ENCODE measurements around the gene FBXO28.

FBXO28 gene

DNA sequence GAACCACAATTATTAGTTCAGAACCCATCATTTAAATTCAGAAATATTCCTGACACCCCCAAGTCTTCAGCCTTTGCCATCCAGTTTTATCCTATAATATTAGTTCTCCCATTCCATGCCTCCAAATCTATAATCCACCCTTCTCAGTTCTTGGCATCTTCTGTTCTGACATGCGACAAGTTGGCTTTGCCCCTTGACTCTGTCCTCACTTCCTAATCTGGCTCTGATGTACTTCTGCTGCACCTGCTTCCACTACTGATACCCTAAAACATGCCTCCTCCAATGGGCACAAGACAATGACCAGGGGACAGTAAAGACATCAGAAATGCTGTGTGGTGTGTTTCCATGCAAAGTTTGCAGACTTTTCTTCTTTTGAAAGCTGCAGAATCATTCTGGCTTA lies 17.1 kb upstream of the FBXO28 start:
- no peak for DNase-seq

DNA sequence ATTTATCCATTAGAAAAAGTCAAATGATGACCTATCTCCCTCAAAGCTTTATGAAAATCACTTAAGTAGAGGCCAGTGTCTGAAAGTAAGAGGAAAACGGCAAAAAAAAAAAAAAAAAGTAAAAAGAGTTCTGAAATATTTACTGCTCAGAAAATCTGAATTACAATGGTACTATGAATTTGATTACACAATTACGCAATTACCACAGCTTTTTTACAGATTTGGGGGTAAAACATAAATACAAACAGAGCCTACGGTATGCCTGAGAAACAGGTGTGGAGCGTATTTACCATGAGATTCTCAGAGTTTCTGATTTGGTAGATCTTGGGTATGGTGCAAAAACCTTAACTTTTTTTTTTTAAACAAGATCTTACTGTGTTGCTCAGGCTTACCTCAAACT lies 15.9 kb upstream of the FBXO28 start:
- DNase-seq: no peak

DNA sequence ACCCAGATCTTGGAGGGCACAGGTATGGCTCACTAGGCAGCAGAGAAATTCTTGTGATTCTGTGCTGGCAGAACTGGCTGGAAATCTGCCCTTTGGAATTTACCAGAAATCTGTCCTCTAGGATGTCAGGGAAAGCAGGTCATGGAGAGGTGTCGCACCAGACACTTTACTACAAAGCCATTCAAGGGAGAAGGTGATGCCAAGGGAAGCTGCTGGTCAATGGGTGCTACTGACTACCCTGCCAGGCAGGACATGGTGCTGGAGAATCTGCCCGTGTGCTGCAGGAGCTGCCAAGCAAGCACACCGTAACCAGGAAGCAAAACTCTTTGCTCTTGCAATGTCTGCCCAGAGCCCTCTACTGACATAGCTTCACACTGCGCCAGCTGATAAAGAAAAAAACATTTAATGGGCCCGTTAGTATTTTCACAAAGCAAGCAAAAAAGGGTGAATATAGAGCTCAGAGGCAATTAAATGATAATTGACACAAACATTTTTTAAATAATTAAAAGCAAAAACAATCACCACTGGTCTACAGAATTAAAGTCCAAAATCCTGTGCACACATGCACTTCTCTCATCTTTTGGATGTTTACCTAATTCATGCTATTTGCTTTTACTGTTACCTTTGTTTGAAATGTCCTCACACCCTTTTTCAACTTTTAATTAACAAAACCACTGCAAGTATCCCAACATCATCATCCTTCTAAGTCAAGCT lies 7.2 kb upstream of the FBXO28 start:
- peak; percentile 16 for DNase-seq

DNA sequence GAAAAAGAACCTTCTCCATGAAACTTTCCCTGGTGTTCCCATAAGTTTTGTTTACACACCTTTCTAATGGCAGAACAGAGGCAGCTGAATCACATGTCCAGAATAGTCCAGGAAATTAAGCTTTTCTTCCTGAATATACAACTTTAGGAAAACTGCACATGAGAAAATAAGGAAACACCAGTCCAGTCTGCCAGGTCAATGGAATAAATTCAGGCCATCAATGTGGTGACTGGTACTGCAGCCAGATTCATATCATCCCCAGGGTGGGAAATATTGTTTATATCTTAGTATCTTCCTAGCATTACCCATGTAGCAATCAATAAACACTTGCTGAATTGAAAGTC lies 6.7 kb upstream of the FBXO28 start:
- no peak for DNase-seq

DNA sequence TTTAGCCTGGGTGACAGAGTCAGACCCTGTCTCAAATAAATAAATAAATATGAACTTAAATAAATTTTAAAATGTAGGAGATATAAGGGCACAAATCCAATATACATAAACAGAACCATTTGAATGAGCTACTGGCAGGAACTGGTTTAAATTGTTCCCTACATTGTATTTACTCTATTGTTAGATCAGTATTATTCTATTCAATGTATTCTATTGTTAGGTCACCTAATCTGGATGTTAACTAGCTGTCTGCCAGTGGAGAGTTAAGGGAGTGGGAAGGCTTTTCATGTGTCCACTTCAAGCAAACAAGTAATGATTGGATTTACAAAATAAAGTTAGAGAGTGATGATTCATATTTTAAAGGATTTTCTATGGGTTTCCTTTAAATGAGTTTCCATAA lies 4.9 kb upstream of the FBXO28 start:
- DNase-seq: no peak

DNA sequence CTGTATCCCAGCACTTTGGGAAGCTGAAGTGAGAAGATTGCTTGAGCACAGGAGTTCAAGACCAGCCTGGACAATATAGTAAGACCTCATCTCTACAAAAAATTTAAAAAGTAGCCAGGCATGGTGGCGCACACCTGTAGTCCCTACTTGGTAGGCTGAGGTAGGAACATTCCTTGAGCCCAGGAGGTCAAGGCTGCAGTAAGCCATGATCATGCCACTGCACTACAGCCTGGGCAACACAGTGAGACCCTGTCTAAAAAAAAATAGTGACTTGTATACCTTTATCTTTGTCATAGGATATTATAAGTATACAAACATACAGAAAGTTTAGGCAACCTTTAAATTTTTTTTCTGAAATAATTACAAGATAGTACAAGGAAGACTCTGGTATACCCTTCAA lies 3.9 kb upstream of the FBXO28 start:
- DNase-seq: no peak

DNA sequence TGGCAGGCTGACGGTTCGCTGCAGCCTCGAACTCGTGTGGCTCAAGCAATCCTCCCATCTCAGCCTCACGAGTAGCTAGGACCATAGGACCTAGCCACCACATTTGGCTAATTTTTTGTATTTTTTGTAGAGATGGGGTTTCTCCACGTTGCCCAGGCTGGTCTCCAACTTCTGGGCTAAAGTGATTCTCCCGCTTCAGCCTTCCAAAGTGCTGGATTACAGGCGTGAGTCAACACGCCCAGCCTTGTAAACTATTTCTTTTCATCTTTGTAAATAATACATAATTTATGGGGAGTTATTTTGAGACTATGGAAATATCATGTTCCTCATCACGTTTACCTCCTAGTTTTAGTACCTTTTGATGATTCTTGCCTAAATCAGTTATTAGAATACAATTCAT lies 906 bp upstream of the FBXO28 start:
- no peak for DNase-seq

DNA sequence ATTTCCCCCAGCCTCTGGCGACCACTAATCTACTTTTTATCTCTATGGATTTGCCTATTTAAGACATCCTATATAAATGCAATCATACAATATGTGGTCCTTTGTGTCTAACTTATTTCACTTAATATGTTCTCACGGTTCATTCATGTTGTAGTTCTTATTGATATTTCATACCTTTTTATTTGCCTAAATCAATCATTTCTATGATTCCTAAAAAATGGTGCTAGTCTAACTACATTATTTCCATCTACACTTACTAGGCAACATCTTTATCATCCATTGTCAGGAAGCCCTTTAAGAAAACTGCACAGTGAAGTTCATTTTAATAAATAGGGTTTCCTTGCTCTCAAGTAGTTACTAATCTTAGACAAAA lies 380 bp upstream of the FBXO28 start:
- no peak for DNase-seq

DNA sequence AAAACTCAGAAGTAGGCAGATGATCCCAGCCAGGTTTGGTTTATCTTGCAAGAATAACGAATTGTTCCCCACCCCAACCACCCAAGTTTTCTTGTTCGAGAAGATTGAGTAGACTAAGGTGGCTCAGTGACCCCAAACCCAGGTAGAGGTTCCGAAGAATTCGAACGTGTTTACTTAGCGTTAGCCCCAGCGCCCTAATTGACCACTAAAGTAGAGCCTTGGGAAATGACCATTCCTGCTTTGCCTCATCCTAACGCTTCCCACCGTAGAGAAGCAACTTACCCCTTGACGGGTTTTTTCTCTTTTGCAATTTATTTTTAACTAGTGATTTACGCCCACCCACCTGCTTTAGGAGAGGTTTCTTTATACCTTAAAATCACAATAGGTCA lies 870 bp downstream of the FBXO28 start:
- no peak for DNase-seq

DNA sequence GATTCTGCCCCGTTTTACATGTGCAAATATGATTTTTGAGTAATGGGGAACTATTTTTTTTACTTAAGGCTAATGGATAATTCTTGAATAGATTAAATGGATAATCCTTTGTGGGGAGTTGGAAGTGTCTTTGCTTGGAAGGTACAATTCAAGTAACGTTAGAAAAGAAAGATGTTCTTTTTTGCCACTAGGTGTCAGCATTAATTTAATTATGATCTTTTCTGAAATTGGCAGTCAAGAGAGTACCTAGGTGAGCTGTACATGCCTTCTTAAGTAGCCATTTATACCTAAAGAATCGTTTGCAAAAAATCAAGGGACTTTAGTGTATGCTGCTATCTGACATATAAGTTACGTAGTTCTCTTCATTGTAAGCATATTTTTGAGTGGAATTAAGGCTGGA lies 2.2 kb downstream of the FBXO28 start:
- DNase-seq: peak; percentile 67

DNA sequence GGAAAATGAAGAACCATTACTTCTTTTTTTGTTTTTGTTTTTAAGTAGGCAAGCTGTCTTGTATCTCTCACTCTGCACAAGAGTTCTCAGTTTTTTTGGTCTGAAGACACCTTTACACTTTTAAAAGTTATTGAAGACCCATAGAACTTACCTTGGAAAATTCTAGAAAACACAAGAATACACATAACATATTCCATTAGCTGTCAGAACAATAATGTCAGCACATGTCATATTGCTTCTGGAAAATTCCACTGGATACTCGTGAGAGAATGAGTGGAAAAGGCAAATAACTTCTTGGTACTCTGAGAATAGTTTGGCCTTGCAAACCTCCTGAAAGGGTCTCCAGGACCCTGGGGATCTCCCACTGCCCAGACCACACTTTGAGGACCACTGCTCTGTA lies 4.8 kb downstream of the FBXO28 start:
- no peak for DNase-seq

DNA sequence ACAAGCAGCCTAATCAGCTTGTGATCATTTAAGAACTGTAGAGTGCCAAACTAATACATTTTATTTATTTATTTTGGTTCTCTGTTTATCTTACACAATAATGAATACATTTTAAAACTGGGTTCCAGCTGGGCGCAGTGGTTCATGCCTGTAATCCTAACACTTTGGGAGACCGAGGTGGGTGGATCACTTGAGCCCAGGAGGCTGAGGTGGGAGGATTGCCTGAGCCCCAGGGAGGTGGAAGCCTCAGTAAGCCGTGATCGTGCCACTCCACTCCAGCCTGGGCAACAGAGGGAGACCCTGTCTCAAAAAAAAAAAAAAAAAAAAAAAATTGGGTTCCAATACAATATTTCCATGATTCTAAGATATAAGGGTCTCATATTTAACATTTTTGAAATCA lies 9.2 kb downstream of the FBXO28 start:
- no peak for DNase-seq

DNA sequence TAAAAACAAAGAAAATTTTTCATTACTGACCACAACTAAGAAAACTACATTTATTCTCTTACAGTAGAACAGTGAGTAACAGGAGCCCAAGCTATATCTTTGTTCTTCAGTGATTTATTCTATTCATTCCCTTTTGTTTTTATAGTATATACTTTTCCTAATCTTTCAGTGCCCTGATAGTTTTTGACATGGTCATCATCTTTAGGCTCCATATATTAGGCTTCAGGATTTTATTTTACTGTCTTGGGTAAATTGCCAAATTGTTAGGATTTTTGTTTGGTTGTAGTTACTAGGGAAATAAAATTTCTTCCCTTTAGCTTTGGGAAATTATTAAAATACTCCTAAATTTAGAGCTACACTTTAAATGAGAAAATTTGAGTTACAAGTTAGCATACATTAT lies 10.3 kb downstream of the FBXO28 start:
- no peak for DNase-seq

DNA sequence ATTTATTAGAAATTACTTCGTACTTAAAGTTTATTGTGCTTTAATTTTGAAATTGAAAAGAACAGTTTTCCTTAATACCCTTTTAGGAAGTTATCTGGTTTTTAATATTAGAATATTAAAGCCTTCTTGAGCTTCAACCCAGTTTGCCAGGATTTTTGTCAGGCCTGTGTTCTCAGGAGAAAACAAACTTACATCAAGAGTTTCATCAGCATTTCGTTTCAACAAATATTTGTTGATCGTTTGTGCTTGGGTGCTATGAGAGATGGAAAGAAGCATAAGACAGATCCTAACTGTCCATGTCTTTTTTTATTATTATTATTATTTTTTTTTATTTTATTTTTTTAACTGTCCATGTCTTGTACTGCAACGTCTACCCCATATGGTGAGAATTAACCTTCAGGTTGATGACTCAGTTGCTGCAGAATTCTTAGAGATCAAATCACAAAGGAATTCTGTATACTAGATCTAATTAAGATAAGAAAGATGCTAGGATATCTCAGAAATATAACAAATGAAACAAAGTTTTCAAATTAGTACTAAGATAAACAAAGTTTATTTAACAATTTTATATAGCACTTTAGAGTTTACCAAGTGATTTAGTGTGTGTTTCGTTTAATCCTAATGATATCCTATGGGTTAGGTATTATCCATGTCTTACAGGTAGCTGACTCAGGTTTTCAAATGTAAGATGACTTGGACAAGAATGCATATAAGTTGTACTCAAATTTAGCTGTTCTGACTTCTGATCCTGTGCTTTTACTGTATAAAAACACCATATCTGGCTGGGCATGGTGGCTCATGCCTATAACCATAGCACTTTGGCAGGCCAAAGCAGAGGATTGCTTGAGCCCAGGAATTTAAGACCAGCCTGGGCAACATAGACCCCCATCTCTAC lies 14.3 kb downstream of the FBXO28 start:
- no peak for DNase-seq

DNA sequence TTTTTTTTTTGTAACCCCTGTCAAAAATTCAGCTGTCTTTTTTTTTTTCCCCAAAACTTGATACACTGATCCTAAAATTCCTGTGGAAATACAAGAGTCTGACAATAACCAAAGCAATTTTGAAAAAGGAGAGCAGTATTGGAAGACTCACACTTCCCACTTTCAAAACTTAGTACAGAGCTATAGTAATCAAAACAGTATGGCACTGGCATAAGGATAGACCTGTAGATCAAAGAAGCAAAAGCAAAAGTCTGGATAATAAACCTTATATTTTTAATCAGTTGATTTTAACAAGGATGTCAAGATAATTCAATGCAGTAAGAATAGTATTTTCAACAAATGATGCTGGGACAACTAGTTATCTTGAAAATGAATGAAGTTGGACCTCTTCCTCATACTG lies 17.3 kb downstream of the FBXO28 start:
- DNase-seq: no peak

DNA sequence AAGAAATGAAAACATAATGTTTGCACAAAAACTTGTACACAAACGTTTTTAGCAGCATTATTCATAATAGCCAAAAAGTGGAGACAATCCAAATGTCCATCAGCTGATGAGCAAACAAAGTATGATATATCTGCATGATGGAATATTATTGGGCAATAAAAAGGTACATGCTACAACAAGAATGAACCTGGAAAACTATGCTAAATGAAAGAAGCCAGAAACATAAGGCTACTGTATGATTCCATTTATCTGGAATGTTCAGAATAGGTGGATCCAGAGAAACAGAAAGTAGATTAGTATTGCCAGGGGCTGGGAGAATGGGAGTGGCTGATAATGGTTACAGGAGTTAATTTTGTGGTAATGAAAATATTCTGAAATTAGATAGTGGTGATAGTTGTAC lies 19.0 kb downstream of the FBXO28 start:
- no peak for DNase-seq

DNA sequence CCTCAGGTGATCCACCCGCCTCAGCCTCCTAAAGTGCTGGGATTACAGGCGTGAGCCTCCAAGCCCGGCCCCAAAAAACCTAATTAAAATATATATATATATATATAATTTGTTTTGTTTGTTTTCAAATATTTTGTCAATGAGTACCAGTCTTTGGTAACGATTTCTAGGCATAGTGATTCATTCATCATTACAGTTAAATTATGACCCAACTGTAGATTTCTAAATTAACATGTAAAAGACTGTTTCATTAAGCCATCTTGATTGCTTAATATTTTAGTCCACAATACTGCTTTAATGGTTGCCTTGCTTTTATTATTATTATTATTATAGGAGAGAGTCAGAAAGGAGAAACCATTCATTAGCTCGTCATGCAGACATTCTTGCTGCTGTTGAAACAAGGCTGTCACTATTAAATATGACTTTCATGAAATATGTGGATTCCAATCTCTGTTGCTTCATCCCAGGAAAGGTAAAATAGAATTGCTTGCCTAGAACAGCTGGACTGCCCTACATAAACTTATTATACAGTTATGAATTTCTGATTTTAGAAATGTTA lies 19.9 kb downstream of the FBXO28 start:
- no peak for DNase-seq

DNA sequence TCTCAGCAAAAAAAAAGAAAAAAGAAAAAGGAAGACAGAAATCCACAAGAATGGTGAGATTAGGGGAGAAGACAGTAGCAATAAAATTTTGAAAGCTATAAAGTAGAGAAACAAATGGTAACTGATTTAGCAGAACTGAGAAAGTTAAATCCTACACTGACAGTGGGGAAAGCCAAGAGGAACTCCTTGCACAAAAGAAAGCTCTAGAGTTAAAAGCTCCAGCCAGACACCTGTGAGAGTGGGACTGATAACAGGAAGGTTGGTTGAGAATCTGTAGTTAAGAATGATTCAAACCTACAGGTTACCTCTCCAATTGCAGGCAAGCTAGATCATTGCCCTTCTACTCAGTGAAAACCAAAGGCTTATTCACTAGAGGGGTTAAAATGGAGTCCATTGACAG lies 23.6 kb downstream of the FBXO28 start:
- no peak for DNase-seq

DNA sequence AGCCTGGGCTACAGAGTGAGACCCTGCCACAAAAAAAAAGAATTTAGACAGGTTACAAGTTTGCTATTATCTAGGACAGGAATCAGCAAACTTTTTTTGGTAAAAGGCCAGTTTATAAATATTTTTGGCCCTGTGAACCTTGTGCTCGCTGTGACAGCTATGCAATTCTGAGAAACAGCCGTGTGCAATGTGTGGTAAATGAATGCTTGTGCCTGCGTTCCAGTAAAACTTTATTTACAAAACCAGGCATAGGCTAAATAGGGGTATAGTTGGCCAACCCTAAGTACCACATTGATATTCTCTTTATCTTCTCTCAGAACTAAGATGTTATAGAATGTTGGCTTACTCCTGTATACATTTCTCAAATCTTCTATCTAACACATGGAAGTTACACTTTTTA lies 24.3 kb downstream of the FBXO28 start:
- DNase-seq: no peak

DNA sequence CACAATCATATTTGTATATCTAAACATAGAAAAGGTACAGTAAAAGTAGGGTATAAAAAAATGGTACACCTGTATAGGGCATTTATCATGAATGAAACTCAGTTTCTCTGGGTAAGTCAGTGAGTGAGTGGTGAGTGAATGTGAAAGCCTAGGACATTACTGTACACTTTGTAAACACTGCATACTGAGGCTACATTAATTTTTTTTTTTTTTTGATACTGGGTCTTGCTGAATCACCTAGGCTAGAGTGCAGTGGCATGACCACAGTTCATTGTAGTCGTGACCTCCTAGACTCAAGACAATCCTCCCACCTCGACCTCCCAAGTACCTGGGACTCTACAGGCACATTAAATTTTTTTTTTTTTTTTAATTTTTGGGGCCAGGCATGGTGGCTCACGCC lies 27.8 kb downstream of the FBXO28 start:
- no peak for DNase-seq

DNA sequence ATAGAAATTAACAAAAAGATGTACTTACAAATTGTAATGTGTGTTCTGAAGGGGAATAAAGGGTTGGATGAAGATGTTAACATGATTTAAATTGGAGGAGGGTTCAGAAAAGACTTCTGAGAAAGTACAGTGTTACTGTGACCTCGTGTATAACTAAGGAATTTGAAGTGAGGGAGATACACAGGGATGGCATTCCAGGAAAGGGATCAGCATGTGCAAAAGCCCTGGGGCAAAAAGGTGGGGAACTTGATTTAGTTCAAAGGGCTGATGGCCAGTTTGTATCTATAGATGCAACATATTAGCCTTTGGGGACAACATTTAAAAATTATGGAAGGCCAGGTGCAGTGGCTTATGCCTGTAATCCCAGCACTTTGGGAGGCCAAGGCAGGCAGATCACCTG lies 35.8 kb downstream of the FBXO28 start:
- DNase-seq: no peak

DNA sequence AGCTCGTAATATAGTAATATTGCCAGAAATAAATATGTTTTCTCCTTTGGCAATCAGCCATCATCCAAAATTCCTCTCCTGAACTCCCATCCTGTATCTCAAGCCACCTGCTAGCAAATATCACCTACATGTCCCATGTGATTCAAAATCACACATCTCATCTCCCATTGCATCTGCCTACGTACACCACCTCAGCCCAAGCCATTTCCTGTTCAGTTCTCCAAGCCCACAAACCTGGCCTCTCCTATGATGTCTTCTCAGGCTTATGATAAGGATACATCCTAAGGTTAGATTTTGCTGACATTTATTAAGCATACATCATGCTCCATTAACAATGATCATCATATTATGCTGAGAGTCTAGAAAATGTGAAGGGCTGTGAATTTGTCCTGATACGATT lies 37.2 kb downstream of the FBXO28 start:
- no peak for DNase-seq

DNA sequence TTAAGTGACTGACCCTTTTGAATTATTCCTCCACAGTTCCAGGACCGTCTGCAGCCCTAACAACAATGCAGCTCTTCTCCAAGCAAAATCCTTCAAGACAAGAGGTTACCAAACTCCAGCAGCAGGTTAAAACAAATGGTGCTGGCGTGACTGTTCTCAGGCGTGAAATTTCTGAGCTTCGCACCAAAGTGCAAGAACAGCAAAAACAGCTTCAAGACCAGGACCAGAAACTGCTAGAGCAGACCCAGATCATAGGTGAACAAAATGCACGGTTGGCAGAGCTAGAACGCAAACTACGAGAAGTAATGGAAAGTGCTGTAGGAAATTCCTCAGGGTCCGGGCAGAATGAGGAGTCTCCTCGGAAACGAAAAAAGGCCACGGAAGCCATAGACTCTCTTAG lies 43.4 kb downstream of the FBXO28 start:
- DNase-seq: no peak

DNA sequence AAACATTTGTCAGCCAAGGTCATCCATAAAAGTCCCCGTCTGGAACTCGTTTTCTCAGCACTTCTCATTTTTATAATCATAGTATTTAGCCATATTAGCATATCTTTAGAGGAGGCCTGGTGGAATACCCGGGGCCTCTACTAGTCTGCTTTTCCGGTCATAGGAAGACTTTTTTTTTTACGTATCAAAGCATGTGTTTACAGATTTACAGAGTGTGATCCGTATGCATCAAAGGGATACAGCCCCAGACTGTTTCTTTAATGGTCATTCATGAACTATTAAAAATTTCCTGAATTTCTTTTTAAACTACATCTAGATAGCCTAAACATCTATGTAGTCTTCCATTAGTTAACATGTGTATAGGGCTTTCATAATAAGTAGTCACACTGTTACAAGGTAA lies 45.6 kb downstream of the FBXO28 start:
- DNase-seq: no peak

All from CD4-positive, alpha-beta T cell treated with Interleukin-21 for 1 hour (primary cell).